NCI-H524 treated with DMSO at 0.1 percent for 48 hours (cell line): ENCODE results near the gene ABCG2.
"Not testable (repeated sequence)": the region's sequence is repeated elsewhere in the genome, so short reads cannot be mapped to it uniquely, and the experiment has no call there.

Source experiments
- DNase-seq: peaks from one replicate; lab custom pipeline; 2025; lab: John Stamatoyannopoulos, UW

The ABCG2 gene

DNA sequence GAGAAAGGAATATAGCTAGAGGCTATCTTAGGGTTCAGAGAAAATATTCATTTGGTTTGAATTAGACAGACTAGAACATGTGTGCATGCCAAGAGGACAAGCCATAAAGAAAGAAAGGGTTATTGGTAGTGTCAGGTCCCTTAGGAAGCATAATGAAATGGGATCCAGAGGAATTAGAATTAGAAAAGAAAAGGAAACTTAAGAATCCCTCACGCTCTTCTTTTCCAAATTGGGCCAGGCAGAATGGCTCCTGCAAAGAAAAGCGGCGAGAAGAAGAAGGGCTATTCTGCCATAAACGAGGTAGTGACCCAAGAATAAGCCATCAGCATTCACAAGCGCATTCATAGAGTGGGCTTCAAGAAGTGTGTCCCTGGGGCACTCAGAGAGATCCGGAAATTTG lies 4.9 kb upstream of the ABCG2 start:
- no peak for DNase-seq

DNA sequence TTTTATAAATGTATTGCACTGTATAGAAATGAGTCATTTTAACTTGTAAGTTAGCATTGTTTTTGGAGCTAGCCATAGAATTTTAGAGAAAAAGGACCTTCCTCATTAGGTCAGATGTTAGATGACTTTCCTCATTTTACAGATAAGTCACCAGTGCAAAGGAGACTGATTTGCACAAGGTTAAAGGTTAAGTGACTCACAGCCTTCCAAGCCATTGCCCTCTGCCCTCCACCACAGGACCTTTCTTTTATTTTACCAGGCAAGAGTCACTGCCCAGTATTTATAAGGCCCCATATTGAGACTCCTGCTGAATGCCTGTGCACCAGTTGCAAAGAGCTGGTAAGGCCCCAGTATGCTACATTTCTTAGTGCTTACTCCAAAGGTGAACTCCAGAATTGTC lies 4.2 kb upstream of the ABCG2 start:
- no peak for DNase-seq

DNA sequence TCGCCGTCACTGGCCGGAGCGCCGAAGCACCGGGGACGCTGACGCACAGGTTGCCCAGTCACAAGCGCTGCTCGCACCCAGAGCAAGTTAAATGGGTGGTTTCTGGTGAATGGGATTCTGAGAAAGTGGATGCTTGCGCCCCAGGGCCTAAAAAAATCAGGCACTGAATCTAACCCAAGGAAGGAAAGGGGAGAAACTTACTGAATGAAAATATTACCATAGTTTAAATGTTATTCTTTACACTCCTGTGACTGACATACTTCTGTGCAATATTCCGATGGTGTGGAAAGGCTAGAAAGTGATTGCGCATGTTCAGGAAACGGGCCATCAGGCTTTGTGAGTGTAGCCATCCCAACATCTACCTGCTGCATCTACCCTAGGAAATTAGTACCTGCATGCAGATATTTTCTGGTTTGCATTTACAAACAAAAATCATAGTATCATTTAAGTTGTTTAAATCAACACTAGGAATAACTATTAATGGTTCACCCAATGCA lies 838 bp upstream of the ABCG2 start:
- DNase-seq: no peak

DNA sequence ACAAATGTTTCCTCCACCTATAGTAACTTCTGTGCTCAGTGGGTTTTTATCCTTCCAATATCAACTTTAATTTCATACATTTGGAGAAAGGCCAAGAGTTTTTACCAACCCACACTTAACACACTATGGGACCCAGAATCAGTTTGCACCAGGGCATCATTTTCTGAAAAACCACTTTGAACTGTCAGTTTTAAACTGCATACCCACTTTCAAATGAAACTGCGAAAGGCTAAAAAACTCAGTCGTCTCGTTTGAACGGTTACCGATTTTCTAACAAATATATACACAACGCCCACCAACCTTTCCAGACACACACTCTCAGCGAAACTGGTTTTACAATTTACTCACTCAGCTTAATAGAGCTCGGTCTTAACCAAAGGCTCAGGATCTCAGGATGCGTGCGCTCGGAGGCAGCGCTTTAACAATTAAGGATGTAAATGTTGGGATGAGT lies 376 bp downstream of the ABCG2 start:
- no peak for DNase-seq

DNA sequence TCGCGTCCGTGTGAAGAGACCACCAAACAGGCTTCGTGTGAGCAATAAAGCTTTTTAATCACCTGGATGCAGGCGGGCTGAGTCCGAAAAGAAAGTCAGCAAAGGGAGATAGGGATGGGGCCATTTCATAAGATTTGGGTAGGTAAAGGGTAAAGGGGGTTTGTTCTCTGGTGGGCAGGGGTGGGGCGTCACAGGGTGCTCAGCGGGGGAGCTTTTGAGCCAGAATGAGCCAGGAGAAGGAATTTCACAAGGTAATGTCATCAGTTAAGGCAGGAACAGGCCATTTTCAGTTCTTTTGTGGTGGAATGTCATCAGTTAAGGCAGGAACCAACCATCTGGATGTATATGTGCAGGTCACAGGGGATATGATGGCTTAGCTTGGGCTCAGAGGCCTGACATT lies 6.1 kb downstream of the ABCG2 start:
- not testable (repeated sequence) for DNase-seq

DNA sequence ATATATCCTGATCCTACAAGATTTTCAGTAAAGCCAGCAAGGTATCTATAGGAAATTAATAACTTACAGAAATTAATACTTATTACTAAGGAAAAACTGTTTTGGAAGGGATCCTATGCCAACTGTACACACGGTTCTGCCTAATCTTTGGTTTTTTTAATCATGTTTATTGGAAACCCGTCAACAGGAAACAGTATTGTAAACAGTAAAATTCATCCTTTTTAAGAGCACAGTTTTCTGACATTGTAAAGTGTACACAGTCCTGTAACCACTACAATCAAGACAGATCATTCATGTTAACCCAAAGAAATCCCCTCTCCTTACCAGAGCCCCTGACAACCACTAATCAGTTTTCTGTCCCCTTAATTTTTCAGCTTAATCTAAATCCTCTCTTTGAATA lies 9.9 kb downstream of the ABCG2 start:
- DNase-seq: no peak

DNA sequence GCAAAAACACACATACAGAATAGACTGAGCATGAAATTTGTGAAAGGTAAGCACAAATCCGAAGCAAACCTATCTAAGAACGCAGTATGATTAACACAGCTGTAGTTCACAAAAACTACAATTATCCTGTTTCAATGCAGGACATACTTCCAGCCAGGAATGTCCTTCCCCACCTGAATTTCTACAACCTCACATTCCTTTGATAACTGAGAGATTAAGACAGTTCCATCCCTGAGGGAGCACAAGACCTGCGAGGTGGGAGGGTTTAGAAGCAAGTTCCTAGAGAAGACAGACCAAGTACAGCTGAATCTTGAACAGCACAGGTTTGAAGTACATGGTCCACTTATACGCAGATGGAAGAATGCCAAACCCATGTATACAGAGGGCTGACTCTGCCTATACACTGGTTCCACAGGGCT lies 10.6 kb downstream of the ABCG2 start:
- DNase-seq: no peak

DNA sequence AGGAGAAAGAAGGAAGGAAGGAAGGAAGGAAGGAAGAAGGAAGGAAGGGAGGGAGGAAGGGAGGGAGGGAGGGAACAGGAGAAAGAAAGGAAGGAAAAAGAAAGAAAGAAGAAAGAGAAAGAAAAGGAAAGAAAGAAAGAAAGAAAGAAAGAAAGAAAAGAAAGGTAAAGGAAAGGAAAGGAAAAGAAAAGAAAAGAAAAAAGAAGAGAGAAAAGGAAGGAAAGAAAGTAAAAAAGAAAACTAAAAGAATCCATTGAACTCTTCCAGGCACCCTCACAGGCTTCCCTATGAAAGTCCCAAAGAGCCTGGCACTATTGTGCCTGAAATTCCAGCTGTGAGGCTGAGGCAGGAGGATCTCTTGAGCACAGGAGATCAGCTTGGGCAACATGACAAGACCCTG lies 11.5 kb downstream of the ABCG2 start:
- DNase-seq: no peak

DNA sequence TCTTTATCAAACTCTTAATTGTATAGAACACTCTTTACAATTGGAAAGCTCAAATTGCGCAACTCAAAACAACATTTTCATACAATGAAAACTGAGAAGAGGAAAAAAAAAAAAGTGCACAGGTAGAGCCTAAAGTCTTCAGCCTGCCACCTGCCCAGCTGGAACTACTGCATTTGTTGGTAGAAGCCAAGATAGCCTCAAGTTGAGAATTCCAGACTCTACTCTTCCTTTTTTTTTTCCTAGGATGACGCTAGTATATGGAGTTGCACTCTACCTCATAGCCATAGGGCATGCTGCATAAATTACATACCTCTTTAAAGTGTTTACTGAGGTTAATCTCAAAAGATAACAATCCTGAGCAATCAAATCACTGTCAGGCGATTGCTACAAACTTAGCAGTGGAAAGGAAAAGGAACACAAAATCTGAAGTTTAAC lies 13.6 kb downstream of the ABCG2 start:
- DNase-seq: no peak

DNA sequence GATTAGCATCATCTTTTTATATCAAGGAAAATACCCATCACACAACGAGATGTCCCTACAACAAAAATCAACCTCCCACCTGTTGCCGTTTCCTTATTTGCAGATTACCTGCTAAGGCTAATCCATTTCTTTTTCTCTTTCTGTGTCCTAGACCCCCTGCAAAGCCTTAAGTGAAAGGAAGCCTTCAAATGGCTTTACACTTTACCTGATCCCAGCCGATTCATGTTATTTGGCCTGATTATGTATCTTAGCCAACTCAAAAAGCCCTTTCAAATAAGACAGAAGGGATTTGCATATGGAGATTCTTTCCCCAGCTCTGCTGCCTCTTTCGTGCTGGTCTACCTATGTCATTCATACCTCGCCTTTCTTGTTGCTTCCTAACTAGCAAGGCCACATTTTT lies 14.4 kb downstream of the ABCG2 start:
- DNase-seq: no peak

DNA sequence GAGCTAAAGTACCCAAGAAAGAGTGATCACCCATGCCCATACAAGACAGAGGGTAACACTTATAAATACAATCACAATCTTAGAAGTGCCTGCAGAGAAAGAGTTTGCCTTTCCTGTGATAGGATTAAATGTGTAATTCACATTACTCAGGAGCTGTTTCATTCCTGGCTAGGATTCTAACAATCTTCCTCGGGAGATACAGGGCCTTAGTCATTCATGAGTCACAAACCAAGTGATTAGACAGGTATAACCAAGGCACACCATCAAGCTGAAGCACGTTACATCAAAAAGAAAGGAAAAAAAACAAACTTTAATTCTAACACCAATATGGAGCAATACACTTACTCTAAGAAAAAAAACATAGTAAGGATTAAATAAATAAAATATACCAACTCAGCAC lies 14.9 kb downstream of the ABCG2 start:
- DNase-seq: no peak

DNA sequence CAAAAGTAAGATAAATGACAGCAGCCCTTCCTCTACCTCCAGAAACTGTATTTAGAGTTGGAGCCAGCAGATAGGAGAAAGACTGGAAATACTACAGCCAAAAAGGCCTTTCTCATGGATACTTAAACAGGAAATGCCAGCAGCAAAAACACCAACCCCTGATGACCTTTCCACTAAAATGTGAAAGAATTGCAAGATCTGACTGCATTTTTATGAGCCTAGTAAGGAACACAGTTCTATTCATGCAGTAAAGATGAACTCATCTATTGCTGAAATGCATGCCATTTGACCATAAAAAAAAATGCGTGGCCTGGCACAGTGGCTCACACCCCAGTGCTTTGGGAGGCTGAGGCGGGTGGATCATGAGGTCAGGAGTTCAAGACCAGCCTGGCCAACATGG lies 19.9 kb downstream of the ABCG2 start:
- no peak for DNase-seq

DNA sequence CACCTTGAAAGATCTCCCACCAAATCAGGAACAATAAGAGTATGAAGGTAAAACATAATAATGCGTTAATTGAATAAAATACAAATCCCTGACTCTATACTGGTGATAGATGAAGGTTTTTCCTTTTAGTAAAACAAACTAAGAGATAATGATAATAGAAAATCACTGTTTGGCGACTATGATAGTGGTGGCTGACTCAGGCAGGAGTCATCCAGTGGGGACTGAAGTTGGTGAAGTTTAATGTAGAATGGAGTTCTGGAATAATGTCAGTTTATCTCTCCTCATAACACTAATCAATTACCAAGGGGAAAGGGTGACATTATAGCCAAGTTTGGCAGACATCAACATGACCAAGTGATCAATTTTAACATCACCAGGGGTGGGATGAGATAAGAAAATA lies 21.3 kb downstream of the ABCG2 start:
- DNase-seq: no peak

DNA sequence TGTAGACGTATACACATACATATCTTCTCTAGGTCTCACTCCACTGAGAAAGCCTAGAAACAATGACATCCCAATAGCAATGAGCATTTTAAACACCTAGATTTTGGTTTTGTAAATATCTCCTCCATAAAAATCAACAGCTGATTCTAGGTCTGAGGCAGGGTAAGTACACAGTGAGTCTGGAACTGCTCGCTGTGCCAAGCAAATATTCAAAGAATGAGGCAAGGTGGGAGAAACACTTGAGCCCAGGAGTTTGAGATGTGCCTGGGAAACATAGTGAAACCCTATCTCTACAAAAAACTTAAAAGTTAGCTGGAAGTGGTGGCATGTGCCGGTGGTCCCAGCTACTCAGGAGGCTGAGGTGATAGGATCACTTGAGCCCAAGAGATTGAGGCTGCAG lies 22.2 kb downstream of the ABCG2 start:
- DNase-seq: no peak

DNA sequence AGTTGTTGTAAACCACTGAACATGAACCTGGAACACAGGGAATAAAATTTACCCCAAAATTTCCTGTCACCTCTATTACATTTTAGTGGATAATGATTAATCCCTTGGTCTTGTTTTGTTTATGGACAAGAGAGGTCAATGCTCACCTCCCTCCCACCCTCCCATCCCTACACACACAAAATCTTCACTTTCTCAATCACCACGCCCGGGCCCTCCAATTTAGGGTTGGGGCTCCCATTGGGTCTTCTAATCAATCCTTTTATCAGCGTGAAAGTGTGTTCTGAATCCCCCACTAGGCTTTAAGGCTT lies 23.1 kb downstream of the ABCG2 start:
- DNase-seq: no peak

DNA sequence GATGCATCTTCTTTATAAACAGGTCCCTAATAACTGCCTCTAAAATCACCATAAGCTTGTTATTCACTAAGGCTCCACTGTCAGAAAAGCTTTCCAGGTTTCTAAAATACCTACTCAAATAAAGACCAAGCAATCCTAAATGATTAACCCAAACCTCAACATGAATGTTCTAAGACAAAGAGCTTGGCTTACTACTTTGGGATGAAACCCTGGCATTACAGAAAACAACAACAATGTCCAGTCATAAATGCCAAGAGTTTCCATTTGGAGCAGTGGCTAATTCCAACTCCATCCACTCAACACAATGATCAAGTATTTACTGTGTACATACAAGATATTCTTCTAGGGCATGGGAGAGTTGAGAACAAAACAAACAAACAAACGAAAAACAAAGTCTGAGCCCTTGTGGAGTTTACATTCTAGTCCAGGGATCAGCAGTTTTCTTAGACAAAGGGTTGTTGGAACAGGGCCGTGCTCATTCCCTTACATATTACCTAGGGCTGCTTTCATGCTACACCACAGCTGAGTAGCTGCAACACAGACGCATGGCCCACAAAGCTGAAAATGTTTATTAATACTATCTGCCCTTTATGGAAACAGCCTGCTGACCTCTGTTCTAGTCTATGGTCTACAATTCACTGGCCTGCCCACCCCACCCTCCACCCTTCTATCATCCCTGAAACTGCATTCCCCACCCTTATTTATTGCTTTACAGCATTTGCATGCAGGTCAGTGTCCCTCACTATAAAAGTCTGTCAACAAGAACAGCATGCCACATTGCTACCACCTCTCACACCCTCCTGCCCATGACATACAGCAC lies 23.7 kb downstream of the ABCG2 start:
- no peak for DNase-seq

DNA sequence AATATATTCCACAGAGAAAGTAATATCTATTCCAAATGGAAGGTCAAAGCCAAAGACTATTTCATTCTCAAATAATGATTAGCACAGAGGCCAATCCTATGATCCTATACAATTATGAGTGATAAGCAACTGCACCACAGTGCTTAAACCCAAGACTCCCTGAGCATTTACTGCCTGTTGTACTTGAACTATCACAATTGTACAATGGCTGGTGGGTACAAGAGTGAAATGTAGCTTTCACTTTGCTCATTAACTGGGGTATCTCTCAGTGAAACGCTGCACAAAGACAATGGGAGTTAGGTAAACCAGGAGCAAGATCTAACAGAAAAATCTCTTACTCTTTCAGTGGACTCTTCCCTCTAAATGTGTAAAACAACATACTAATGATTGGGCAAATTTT lies 24.3 kb downstream of the ABCG2 start:
- DNase-seq: no peak

DNA sequence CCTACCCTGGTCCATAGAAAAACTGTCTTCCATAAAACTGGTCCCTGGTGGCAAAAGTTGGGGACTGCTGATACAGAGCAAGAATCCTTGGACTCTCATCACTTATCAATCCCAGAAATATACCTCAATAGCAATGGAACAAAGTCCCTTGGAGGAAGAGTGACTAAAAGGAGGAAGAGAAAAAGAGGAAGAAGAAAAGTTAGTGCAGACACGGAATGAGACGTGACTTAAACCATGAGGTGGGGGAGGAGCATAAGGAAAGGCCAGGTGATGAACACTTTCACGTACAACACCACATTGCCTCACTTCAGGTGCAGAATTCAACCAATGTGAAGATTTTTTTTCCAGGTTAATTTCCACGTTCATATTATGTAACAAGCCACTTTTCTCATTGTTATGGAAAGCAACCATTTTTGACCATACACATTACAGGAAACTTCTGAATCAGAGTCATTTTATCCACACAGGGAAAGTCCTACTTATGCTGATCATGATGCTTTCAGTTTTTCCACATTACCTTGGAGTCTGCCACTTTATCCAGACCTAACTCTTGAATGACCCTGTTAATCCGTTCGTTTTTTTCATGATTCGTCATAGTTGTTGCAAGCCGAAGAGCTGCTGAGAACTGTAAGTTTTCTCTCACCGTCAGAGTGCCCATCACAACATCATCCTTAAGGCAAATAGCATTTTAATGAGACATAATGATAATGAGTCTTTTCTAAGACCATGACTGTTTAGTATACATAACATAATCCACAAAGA lies 27.7 kb downstream of the ABCG2 start:
- no peak for DNase-seq

DNA sequence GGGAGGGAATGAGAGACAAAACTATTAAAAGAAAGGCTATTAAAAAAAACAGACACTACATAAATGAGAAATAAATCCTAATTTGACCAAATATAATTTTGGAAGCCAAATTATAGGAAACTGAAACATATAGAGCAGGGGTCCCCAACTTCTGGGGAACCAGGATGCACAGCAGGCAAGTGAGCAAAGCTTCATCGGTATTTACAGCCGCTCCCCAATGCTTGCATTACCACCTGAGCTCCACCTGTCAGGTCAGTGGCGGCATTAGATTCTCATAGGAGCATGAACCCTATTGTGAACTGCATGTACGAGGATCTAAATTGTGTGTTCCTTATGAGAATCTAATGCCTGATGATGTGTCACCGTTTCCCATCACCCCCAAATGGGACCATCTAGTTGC lies 28.4 kb downstream of the ABCG2 start:
- DNase-seq: no peak

DNA sequence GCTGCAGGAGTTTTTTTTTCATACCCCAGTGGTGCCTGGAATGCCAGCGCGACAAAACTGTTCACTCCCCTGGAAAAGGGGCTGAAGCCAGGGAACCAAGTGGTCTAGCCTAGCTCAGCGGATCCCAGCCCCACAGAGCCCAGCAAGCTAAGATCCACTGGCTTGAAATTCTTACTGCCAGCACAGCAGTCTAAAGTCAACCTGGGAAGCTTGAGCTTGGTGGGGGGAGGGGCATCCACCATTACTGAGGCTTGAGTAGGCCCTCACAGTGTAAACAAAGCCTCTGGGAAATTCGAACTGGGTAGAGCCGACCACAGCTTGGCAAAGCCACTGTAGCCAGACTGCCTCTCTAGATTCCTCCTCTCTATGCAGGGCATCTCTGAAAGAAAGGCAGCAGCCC lies 36.2 kb downstream of the ABCG2 start:
- DNase-seq: not testable (repeated sequence)

DNA sequence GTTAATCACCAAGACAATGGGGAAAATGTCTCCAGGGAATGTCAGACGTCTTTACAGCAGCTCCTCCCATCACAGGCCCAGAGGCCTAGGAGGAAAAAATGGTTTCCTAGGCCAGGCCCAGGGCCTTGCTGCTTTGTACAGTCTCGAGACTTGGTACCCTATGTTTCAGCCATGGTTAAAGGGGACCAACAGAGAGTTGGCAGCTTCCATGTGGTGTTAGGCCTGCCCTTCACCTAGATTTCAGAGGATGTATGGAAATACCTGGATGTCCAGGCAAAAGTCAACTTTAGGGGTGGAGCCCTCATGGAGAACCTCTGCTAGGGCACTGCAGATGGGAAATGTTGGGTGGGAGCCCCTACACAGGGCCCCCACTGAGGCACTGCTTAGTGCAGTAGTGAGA lies 38.5 kb downstream of the ABCG2 start:
- DNase-seq: no peak

DNA sequence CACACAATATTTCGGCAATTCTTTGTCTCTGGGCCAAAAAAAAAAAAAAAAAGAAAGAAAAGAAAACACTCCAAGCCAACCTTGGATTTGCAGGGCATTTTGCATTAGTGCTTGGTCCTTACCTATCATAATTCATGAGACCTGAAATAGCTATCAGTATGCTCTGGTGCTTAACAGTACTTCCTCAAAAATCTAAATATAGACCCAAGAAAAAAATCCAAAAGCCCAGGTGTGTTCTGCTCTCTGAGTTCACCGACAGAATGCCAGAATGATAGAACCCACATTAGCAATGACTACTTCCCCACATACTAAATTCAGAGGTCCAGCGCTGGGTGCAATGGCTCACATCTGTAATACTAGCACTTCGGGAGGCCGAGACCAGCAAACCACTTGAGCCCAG lies 42.9 kb downstream of the ABCG2 start:
- no peak for DNase-seq

DNA sequence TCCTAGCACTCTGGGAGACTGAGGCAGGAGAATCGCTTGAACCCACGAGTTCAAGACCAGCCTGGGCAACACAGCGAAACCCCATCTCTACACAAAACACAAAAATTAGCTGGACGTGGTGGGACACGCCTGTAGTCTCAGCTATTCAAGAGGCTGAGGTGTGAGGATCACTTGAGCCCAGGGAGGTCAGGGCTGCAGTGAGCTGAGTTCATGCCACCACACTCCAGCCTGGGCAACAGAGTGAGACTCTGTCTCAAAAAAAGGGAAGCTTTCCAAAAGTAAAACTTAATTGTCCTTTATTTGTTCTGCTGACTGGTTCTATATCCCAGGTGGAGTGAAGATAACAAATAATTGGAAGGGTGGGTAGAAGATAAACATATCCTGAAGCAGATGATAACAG lies 45.6 kb downstream of the ABCG2 start:
- DNase-seq: no peak

DNA sequence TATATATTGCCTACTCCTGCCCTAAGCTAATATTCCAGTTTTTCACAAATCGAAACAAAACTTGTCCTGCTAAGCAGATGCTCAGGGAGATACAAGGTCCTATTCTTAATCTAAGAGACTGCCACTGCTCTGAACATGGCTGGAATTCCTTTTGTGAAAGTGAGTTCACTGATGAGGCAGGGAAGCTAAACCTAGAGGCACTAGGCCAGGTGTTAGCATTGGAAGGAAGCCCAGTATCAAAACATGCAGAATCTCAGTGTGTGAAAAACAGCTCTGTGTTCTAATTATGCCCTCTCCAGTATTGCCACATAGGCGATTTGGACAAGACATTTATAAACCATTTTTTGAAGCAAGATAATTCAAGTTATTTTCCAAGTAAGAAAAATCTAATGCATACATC lies 47.6 kb downstream of the ABCG2 start:
- DNase-seq: no peak
